NCI-H2107 treated with DMSO at 0.1 percent for 48 hours (cell line): ENCODE data around the gene PLA2G6.
"Not testable (repeated sequence)": the region's sequence is repeated elsewhere in the genome, so short reads cannot be mapped to it uniquely, and the experiment has no call there.

Source experiments
- DNase-seq: peaks from one replicate; lab custom pipeline; 2025; ENCODE audit not compliant: unreplicated experiment; lab: John Stamatoyannopoulos, UW

The PLA2G6 gene

DNA sequence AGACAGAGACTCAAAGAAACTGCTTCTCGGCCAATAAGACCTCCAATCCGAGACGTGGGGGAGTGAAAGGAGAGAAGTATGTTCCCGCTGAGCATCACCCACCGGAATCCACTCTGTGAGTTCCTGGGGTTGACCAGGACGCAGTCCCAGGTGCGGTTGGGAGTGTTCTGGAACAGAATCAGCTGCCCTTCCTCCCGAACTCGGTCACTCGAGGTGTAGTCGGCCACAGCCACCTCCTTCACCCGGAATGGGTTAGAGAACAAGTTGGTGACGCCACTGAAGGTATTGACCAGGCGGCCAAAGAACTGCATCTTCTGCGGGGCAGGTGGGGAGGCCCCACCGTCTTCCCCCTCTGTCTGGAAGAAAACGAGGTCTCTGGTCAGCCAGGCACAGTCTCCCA lies 12.5 kb downstream of the PLA2G6 start:
- no peak for DNase-seq

DNA sequence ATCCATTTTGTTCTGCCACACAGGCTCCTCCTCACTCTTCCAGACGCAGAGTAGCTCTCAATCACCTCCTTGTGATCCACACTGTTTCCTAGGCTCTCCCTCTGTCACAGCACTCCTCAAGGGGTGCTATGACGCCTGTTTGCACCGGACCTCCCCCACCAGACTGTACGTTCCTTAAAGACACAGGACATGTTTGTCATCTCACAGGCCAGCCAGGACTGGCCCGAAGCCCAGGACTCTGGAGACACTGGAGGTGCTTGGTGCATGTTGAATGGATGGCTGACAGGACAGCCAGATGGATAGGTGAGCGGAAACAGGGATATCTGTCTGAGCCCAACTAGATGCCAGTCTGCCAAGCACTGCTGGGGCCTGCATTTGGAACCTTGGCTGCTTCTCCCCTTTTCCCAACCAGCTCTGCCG lies 13.6 kb downstream of the PLA2G6 start:
- DNase-seq, result no peak

DNA sequence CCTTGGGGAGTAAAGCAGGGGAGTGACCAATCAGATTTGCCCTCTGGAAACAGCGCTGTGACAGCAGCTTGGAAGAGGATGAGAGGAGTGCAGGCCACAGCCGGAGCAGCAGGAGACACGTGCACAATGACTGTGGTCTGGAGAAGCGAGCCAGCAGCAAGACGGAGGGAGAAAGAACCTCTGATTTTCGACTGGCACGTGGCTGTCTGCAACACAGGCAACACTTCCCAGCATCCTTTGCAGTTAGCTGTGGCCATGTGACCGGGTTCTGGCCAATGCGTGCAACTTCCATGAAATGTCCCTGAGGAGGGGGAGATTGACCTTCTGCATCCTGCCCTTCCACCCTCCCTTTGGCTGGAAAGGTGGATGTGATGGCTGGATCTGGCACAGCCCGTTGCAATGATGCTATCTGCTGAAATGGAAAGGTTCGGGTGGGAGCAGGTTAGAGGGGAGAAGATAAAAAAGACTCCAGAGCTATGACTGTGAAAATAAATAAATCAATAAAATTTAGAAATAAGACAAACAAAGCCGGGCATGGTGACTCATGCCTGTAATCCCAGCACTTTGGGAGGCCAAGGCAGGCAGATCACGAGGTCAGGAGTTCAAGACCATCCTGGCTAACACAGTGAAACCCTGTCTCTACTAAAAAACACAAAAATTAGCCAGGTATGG lies 15.6 kb downstream of the PLA2G6 start:
- DNase-seq, result no peak

DNA sequence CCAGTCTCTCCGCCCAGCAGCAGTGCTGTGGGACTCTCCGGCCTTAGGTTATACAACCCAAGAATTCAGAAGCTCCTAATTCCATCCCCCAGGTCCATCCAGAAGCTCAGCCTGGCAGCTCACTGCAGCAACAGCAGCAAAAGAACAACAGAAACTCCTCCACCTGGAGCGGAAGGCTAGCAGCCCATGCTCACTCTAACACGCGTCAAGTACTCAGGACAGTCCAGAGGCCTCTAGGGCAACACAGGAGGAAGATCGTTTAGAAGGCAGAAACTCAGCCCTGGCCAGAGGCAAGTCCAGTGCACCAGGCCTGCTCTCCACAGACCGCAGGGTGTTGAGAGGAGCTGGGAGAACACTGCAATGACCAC lies 17.1 kb downstream of the PLA2G6 start:
- DNase-seq, result no peak

DNA sequence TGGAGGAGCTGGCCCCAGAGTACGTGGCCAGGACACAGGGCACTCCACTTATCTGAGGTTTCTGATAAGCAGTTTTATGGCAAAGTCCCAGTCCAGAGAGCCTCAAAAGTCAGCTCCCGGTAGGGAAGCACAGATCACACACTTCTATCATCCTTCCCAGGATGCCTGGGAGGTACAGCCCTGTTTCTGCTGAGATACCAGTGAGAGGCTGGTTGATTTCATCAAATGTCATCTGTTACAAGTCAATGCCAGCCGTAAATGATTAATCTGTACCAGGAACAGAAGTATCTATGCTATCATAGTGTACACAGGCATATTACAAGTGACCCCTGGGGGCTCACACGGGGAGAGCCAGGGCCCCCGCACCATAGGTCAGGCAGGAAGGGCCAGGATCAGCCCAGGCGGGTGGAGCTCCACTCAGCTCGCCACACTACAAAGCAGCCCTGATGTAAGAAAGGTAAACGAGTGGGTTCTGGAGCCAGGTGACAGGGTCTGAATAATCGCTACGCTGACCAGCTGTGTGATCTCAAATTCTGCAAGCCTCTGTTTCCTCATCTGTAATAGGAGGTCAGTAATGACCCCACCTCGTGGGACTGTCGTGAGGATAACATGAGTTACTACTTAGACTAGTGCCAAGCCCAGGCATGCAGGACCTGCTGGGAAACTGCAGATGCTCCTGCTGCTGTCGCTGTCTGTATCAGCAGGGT lies 17.6 kb downstream of the PLA2G6 start:
- DNase-seq, result no peak

DNA sequence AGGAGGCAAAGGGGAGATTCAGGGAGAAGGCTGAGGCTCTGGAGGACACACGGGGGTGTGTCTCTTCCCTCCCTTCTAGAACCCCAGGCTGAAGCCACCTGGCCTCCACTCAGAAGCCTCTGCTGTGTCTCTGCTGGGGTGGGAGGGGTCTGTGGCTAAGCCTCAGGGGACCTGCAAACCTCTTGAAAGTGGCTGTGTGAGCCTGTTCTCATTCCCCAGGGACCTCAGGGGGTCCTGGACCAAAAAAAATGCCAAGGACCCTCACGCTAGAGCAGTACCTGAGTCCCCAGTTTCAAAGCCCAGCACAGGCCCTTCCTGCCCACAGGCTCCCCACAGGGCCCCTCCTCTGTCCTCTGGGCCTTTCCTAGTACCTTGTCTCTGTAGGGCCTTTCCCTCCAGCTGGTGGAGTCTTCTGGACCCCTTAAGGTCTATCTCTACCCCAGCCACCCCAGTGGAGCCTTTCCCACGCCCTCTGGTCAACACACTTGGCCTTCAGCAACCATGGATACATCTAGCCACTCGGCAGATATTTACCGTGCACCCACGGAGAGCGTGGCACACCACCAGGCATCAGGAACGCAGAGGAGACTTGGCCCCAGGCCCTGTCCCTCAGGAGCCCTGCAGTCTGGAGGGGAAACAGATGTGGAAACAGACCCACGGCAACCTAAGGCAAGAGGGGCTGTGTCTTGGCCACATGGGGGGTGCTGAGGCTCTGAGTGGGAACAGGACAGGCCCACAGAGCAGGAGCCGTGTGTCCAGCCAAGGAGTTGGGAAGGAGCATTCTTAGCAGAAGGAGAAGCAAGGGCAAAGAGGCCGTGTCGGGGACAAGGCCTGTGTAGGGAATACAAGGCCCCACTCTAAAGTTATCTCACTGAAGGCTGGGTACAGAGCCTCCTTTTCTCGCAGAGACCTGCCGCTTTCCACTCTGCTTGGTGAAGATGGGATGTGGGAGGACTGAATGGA lies 18.5 kb downstream of the PLA2G6 start:
- DNase-seq, result no peak

DNA sequence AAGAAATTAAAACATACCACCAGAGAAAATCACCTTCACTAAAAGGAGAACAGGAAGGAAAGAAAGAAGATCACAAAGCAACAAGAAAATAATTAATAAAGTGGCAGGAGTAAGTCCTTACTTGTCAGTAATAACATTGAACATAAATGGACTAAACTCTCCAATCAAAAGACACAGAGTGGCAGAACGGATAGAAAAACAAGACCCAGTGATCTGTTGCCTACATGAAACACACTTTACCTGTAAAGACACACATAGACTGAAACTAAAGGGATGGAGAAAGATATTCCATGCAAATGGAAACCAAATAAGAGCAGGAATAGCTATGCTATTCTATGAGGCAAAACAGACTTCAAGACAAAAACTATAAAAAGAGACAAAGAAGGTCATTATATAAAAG lies 25.9 kb downstream of the PLA2G6 start:
- DNase-seq, result no peak

DNA sequence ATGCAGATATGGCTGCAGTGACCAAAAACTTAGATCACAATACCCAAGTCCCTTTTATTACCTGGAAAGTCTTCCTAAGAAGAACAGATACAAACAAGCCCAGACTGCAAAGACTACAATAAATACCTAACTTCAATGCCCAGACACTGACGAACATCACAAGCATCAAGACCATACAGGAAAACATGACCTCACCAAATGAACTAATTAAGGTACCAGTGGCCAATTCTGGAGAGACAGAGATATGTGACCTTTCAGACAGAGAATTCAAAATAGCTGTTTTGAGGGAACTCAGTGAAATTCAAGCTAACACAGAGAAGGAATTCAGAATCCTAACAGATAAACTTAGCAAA lies 27.1 kb downstream of the PLA2G6 start:
- DNase-seq, result not testable (repeated sequence)

DNA sequence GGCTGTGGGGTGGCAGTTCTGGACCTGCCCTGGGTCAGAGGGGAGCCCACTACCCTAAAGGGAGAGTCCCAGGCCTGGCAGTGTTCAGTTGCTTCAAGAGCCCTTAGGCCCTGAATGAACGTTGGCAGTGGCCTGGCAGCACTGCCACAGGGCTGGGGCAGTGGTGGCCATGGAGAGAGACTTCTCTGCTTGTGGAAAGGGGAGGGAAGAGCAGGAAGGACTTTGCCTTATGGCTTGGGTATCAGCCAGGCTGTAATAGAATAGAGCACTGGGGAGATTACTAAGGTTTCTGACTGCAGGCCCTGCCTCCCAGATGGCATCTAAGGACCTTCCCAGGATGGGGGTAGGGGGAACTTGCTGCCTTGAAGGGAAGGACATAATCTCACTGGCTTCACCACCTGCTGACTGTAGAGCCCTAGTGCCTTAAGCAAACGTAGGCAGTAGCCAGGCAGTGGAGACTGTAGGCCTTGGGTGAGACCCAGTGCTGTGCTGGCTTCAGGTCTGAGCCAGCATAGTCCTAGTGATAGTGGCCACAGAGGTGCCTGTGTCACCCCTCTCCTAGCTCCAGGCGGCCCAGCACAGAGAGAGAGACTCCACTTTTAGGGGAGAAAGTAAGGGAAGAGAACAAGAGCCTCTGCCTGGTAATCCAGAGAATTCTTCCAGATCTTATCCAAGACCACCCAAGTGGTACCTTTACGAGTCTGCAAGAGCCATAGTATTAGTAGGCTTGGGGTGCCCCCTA lies 27.6 kb downstream of the PLA2G6 start:
- DNase-seq, result no peak

DNA sequence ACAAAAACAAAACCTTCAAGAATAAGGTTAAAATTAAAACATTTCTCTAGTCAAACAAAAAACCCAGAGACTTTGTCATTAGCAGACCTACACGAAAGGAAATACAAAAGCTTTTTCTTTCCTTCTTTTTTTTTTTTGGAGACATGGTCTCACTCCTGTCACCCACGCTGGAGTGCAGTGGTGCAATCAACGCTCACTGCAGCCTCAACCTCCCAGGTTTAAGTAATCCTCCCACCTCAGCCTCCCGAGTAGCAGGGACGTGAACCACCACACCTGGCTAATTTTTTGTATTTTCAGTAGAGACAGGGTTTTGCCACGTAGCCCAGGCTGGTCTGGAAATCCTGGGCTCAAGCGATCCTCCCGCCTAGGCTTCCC lies 30.5 kb downstream of the PLA2G6 start:
- no peak for DNase-seq

DNA sequence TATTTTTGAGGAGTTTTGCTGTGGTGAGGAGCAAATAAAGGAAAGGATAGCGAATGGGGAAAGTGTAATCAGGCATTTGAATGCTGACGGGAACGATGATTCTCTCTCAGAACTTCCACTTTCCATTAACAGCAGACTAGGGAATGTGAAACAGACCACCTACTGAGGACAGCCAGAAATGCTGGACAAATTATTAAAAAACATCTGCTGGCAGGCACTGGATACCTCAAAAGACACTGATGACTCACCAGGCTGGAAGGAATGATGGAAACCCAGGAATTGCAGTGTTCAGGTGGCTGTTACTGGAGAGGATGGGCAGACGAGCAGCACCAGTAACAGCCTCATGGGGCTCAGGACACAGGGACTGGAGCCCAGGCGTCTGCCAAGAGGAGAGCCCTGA lies 33.4 kb downstream of the PLA2G6 start:
- DNase-seq, result no peak

DNA sequence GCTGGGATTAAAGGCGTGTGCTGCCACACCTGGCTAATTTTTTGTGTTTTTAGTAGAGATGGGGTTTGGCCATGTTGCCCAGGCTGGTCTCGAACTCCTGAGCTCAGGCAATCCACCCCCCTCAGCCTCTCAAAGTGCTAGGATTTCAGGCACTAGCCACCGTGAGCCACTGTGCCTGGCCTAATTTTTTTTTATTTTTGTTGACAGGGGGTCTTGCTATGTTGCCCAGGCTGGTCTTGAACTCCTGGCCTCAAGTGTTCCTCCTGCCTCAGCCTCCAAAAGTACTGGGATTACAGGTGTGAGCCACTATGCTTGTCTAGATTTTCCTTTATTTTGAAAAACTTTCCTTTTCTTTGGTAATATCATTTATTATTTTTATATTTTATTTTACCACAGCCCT lies 35.5 kb downstream of the PLA2G6 start:
- DNase-seq, result not testable (repeated sequence)

DNA sequence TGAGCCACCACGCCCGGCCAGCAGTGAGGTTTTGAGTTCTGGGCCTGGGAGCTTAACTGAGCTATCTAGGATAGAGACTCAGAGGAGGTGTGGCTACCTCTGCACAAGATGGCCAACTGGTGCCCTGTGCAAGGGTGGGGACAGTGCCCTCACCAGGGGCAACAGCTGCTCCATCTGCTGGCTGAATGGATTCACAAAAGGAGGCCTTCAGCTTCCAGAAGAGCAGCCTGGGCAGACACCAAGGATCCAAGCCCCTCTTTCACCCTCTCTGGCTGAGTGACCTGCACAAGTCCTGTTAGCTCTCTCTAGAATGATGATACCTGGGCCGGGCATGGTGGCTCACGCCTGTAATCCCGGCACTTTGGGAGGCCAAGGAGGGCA lies 37.6 kb downstream of the PLA2G6 start:
- no peak for DNase-seq

DNA sequence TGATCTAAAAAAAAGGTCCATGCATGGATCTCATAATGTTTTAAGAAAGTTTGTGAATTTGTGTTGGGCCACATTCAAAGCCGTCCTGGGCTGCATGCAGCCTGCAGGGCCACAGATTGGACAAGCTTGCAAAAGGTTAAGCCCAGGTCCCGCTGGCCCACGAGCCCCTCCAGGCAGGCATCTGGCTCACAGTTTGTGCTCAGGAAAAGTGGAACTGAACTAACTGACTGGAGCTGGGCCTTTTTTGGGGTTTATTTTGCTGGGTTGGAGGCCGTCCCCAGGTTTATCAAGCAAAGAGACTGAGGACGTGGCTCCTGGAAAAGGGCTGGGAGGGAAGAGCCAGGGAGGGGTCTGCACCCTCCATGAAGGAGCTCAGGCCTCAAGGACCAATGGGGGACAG lies 39.0 kb downstream of the PLA2G6 start:
- no peak for DNase-seq

DNA sequence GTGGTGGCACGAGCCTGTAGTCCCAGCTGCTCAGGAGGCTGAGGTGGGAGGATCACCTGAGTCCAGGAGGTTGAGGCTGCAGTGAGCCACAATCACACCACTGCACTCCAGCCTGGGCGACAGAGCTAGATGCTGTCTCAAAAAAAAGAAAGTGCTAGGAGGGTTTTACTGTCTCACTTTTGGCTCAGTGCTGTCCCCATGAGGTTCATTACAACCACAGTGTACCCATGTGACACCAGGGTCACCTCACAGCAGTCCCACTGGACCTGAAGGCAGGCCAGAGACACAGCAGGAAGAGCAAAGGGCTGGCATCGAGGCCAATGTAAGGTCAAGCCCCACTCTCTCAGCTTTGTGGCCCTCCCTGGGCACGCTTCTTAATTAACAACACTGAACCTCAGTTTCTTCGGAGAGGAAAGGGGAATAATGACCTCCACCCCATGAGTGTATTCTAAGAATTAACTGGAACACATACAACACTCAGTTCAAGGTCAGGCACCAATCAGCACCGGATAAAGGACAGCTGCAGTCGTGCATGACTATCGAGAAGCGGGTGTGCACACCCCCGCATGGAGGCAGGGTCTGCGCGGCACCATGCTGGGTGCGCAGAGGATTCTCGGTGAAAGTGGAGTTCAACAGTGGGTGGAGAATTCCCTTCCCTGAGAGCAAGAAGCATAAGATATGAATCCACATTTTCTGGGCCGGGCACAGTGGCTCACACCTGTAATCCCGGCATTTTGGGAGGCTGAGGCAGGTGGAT lies 40.2 kb downstream of the PLA2G6 start:
- no peak for DNase-seq

DNA sequence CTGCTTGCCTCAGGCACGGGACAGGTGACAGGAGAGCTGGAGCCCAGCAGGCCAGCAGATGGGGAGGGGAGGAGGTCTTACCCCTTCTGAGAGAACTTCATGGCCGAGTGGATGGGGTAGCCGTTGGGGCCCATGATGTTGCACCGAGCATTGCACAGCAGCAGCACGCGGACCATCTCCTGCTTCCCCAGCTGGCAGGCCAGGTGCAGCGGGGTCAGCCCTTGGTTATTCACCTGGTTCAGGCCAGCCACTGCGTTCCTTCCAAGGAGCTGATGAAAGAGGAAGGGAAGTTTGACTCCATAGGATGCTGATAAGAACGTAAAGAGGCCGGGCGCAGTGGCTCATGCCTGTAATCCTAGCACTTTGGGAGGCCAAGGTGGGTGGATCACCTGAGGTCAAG lies 41.7 kb downstream of the PLA2G6 start:
- no peak for DNase-seq

DNA sequence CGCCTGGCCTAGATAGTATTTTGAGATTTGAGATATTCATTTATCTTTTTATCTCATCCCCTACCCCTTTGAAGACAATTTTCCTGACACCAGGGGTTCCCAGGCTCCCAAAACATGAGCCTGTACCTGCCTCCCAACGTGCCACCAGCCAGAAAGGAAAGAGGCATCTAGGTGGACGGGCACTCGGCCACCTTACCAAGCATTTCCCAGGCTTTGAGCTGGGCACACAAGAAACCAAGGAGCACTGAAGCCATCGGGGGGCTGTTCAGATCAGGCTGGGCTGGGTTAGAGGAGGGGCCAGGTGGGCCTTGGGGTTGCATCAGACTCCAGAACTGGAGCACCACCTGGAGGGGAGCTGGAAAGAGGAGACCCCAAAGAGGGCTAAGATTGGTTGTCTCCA lies 42.7 kb downstream of the PLA2G6 start:
- no peak for DNase-seq

DNA sequence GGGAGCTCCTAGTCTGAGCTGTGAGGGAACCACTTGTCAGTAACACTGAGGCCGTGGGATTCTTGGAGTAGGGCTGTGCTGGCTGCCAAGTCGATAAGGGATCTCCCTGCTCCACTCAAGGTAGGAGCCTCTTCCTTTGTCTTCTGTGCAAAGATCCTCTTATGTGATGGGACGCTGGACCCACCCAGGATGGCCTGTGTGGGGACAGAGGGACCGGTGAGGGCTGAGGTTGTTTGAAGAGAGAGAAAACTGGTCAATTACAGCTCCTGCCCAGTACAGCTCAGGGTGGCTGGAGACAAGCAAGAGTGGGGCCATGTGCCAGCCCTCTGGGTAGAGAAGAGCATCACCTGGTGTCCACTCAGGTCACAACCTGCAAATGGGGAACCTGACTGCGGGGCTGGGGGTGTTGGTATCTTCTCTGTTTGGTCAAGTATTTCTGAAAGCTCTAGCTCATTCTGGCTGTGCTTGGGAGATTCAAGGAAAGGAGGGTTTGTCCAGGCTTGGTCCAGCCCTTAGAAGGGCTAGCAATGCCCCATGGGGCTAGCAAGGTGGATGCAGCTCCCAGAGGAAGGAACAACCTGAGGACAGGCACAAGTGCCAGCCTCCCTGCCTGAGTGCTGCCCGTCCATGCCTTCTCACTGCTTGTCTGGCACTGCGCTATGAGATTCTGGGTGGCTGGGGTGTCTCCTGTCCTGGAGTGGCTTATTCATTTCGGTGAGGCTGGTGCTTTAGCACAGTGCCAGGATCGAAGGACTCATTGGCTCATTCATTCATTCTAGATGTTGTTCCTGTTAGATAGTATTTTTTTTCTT lies 43.5 kb downstream of the PLA2G6 start:
- DNase-seq, result no peak

DNA sequence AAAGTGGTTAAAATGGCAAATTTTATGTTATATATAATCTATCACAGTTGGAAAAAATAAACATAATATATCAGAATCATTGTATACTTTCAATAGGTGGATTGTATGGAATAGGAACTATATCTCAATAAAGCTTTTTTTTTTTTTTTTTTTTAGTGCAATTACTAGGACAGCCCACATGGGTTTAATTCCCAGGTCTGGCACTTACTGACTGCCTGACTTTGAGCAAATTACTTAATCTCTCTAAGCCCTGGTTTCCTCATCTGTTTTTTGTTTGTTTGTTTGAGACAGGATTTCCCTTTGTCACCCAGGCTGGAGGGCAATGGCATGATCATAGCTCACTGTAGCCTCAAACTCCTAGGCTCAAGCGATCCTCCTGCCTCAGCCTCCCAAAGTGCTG lies 45.0 kb downstream of the PLA2G6 start:
- no peak for DNase-seq
